Thyroid gland (tissue), 4 donors: Measurements from ENCODE around the gene SLC2A1. TPM values are rescaled to one million over a fixed set of nuclear protein-coding genes. Genes with fewer than 3 reads are reported as not detected.

Experiments
- DNase-seq, 2 donors: peaks; one replicate each; pipeline ENCODE4 v3.0.0-alpha.2; 2019
- H3K27ac ChIP-seq, 3 donors: fragments of 200-600 bp; sonication (generic); 1 replicate in 2 of 3; 2 replicates in 1 of 3; pipeline ENCODE4 v1.5.1; 2016 to 2019; ENCODE audit warnings: mild to moderate bottlenecking in 1 of 3, moderate library complexity in 1 of 3
- H3K27me3 ChIP-seq: fragments of 200-600 bp; sonication (generic); one replicate; pipeline ENCODE4 v1.5.1; 2019
- H3K36me3 ChIP-seq, 2 donors: fragments of 200-600 bp; sonication (generic); one replicate each; pipeline ENCODE4 v1.5.1; 2016 to 2019
- H3K4me1 ChIP-seq, 2 donors: fragments of 200-600 bp; sonication (generic); one replicate each; pipeline ENCODE4 v1.5.1; 2017 to 2019
- H3K4me3 ChIP-seq, 3 donors: fragments of 200-600 bp; sonication (generic); replicated peaks in 1 of 3; 1 replicate in 2 of 3; 2 replicates in 1 of 3; pipeline ENCODE4 v1.5.1; 2016; ENCODE audit warnings: mild to moderate bottlenecking in 1 of 3
- H3K9me3 ChIP-seq: fragments of 200-600 bp; sonication (generic); one replicate; pipeline ENCODE4 v1.5.1; 2017
- POLR2A ChIP-seq, 2 donors: fragments of 450-650 bp; IDR thresholded peaks; one replicate each; pipeline ENCODE4 v1.6.1; 2017; ENCODE audit warnings: antibody characterized with exemption in 2 of 2, mild to moderate bottlenecking in 2 of 2, moderate library complexity in 1 of 2
- intact Hi-C: fragments of 100-400 bp; cut with DNase I; formaldehyde crosslinking; loops from one replicate; pipeline ENCODE4 v1.15.1; 2023
- small RNA-seq: library from RNA; depleted of rRNA; stranded (forward); fragments of <200 nt; gene quantifications from one replicate; pipeline ENCODE3, GENCODE V24; 2016
- total RNA-seq, 4 donors: library from RNA; depleted of rRNA; stranded (reverse); fragments of >200 nt; gene quantifications; one replicate each; pipeline ENCODE4 v1.2.3, GENCODE V29; 2016
- TF ChIP-seq, protein P1 (sequence below), 6 experiments: fragments of 200-600 bp in 3 of 6; fragments of 450-650 bp in 3 of 6; sonication (generic) in 3 of 6; IDR thresholded peaks; one replicate each; pipeline ENCODE4 v1.5.1; 2016 to 2019; ENCODE audit warnings: antibody characterized with exemption in 6 of 6, mild to moderate bottlenecking in 2 of 6, inconsistent platforms in 1 of 6, moderate library complexity in 1 of 6

SLC2A1 gene
- total RNA-seq, 4 donors from 2014 or later, result 15.0 to 208 (median 91.4) TPM

DNA sequence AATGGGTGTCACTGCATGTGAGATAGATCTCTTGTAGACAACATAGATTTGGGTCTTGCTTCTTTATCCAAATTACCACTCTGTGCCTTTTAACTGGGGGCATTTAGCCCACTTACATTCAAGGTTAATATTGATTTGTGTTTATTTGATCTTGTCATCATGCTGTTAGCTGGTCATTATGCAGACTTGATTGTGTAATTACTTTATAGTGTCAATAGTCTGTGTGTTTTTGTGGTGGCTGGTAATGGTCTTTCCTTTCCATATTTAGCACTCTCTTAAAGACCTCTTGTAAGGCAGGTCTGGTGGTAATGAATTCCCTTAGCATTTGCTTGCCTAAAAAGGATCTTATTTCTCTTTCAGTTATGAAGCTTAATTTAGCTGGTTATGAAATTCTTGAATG, 82.7 kb downstream of the SLC2A1 start:
- no peak overlapping the region for H3K4me3 ChIP-seq
- no peak for TF ChIP-seq POLR2A (IDR thresholded peaks at IDR 0.05)
- TF ChIP-seq, protein P1, sequence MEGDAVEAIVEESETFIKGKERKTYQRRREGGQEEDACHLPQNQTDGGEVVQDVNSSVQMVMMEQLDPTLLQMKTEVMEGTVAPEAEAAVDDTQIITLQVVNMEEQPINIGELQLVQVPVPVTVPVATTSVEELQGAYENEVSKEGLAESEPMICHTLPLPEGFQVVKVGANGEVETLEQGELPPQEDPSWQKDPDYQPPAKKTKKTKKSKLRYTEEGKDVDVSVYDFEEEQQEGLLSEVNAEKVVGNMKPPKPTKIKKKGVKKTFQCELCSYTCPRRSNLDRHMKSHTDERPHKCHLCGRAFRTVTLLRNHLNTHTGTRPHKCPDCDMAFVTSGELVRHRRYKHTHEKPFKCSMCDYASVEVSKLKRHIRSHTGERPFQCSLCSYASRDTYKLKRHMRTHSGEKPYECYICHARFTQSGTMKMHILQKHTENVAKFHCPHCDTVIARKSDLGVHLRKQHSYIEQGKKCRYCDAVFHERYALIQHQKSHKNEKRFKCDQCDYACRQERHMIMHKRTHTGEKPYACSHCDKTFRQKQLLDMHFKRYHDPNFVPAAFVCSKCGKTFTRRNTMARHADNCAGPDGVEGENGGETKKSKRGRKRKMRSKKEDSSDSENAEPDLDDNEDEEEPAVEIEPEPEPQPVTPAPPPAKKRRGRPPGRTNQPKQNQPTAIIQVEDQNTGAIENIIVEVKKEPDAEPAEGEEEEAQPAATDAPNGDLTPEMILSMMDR (IDR thresholded peaks at IDR 0.05), result no peak
- no peaks in the 10 kb centered on the region for H3K4me1 ChIP-seq
- DNase-seq, result no peak
- no peaks in the 10 kb centered on the region for H3K27me3 ChIP-seq
- H3K9me3 ChIP-seq, result no peaks in the 10 kb centered on the region
- no peaks in the 10 kb centered on the region for H3K36me3 ChIP-seq
- no peak overlapping the region for H3K27ac ChIP-seq
- intact Hi-C loops, result no loop called here

Small RNA genes within 50 kb of the gene (small RNA-seq; reads per million reads assigned to genes)
- not detected for gene RNU6-880P

Other genes starting within 250 kb of the SLC2A1 start
- not detected for gene CLDN19, start 218.6 kb downstream of the SLC2A1 start, total RNA-seq
- gene P3H1, start 191.8 kb downstream of the SLC2A1 start, total RNA-seq, result 10 to 100 TPM; 16.6 to 28.0 (median 24.2) TPM
- 1 to 10 TPM; 4.2 to 7.2 (median 4.7) TPM for gene C1orf50, start 191.6 kb downstream of the SLC2A1 start, total RNA-seq
- gene TMEM269, start 173.9 kb downstream of the SLC2A1 start, total RNA-seq, result 1 to 10 TPM in 1 of 4 donors, under 1 TPM in 1, not detected in 2; 0.11 to 2.6 TPM
- 10 to 100 TPM; 23.7 to 36.5 (median 28.9) TPM for gene ERMAP, start 141.7 kb downstream of the SLC2A1 start, total RNA-seq
- 10 to 100 TPM; 20.4 to 29.0 (median 21.6) TPM for gene SVBP, start 141.5 kb downstream of the SLC2A1 start, total RNA-seq
- gene ZNF691, start 112.3 kb downstream of the SLC2A1 start, total RNA-seq, result 10 to 100 TPM; 17.9 to 25.8 (median 21.5) TPM
- 10 to 100 TPM; 37.1 to 67.6 (median 53.2) TPM for gene EBNA1BP2, start 213.4 kb upstream of the SLC2A1 start, total RNA-seq
- 1 to 10 TPM; 2.1 to 5.6 (median 4.1) TPM for gene CFAP57, start 213.5 kb upstream of the SLC2A1 start, total RNA-seq